Measurements from ENCODE around the gene WWTR1. TPM values are rescaled to one million over a fixed set of nuclear protein-coding genes. Genes with fewer than 3 reads are reported as not detected.

Gene WWTR1
- total RNA-seq, 1 experiment from 2014 or later = 49.1 TPM

DNA sequence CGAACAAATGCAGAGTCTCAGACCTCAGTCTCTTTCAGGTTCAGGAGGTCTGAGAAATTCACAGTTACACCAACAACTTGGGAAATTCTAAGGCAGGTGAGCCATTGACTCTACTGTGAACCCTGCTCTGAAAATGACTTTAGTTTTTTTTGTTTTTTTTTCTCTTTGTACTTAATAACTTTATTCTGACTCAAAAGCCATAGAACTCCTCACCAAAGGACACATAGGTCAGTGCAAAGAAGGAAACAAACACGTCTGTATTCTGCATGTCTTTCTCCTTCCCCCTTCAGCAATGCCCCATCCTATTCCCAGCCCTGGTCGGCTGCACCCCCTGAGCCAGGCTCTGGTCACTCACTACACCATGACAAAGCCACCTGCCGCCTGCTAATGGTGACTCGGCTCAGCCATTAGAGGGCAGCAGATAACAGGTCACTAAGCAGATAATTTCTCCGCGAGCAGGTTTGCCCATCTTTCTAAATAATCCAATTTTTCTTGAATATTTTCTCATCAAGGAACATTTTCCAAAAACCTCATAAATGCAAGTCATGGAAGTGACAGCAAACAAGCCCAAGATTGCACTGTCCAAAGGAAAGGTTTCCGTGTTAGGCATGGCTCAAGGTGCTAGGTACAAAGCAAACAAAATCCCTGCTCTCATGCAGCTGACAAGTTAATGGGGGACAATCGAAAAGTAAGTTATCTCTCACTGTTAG is 145.6 kb downstream of the WWTR1 start:
- Histone ChIP-seq H3K9me3 (replicated peaks) (no peaks in the 10 kb centered on the region), H3K27ac (no peak overlapping the region), H3K4me1 (no peaks in the 10 kb centered on the region), H3K36me3 (peaks cover 6% of the 10 kb centered on the region; the same call in 1 of the 2 replicates), H3K4me3 (no peak overlapping the region), H3K27me3 (no peaks in the 10 kb centered on the region)
- peak; percentile 66 to 80 for DNase-seq

DNA sequence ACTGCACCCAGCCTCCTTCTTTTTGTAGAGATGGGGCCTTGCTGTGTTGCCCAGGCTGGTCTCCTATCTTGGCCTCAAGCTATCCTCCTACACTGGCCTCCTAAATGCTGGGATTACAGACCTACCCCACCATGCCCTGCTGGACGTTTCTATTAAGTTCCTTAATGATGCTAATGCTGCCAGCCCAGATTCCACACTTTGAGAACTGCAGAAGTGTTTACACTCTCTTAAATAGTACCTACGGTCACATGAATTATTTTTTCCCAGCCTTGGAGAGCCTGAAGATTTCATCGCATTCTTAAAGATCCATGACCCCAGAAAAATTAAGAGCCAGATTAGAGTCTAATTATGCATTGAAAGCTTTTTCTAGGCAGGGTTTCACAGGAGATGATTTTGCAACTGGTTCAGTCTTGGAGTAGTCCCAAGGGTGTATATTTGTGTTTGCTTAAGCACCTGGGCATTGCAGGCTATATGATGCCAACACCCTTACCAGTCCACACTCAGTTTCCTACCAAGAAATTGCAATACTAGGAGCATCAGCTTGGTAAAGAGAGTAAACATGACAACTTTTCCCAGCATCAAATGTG is 146.7 kb downstream of the WWTR1 start:
- Histone ChIP-seq H3K27me3 (no peaks in the 10 kb centered on the region), H3K4me1 (peaks cover 5% of the 10 kb centered on the region), H3K4me3 (no peak overlapping the region), H3K27ac (no peak overlapping the region), H3K9me3 (replicated peaks) (no peaks in the 10 kb centered on the region), H3K36me3 (no peaks in the 10 kb centered on the region)
- no peak for DNase-seq

DNA sequence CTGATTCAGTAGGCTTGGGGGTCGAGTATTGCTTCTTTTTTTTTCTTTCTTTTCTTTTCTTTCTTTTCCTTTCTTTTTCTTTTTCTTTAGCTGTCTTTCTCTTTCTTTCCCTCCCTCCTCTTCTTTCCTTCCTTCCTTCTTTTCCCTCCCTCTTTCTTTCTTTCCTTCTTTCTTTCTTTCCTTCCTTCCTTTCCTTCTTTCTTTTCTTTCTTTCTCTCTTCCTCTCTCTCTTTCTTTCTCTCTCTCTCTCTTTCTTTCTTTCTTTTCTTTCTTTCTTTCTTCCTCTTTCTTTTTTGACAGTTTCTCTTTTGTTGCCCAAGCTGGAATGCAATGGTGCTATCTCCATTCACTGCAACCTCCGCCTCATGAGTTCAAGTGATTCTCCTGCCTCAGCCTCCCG is 147.3 kb downstream of the WWTR1 start:
- H3K27ac ChIP-seq = no peak overlapping the region
- no peak overlapping the region for H3K4me3 ChIP-seq
- no peaks in the 10 kb centered on the region for H3K9me3 ChIP-seq (replicated peaks)
- H3K27me3 ChIP-seq = no peaks in the 10 kb centered on the region
- no peaks in the 10 kb centered on the region for H3K36me3 ChIP-seq
- H3K4me1 ChIP-seq = peaks cover 6% of the 10 kb centered on the region
- DNase-seq = no peak

DNA sequence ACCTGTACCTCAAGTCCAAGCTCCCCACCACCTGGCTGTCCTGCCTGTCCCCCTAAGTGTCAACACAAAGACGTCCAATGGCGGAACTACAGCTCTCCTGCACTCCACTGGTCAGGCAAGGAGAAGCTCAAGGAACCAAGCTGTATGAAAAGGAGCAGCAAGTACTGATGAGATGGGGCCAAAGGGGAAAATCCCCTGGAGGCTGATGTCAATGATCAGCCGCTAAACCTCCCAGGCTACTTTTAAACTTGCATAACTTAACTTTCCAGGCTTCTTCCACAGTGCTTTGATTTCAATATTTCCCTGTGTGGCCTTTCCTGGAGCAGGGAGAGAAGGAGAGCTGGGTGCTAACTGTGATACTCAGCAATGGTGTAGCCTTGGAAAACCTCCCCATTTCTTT is 148.3 kb downstream of the WWTR1 start:
- no peak overlapping the region for H3K27ac ChIP-seq
- H3K9me3 ChIP-seq (replicated peaks) = no peaks in the 10 kb centered on the region
- H3K36me3 ChIP-seq = no peaks in the 10 kb centered on the region
- no peak for DNase-seq
- H3K4me3 ChIP-seq = no peak overlapping the region
- no peaks in the 10 kb centered on the region for H3K27me3 ChIP-seq
- H3K4me1 ChIP-seq = peaks cover 6% of the 10 kb centered on the region

DNA sequence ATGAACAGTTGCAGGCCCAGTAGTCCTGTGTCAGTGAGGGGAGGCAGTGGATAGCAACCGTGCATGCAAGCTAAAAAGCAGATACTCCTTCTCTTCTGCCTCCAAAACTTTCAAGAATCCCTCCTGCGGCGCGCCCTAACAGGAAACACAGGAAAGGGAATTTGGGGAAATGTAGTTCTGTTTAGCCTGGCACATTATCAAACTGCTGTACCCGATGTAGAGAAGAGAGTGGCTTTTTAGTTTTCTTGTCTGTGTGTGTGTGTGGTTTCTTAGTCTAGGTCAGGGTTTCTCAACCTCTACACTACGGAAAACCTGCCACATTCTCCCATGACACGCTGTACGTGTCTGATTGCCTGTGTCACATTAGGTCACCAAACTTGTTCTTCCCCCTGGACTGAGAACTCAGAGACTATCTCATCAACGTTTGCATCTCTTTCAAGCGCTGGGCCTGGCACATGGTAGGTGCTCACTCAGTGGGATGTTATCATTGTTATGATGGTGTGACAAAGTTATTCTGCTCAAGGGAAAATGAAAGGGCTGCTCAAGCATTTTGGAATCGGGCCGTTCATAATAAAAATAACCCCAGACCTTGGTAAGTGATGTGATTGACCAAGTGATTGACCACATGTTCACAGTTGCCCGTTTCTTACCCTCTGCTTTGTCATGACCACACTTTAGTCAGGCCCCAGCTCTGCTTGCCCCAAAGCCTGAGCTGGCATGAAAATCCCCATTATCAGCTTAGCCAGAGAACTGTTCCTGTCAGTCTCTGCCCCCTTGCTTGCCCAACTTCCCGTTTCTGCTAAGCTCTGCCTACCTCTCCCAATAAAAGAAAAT is 150.1 kb downstream of the WWTR1 start:
- Histone ChIP-seq H3K36me3 (no peaks in the 10 kb centered on the region; the same call in 1 of the 2 replicates), H3K9me3 (replicated peaks) (no peaks in the 10 kb centered on the region), H3K4me1 (peaks cover 6% of the 10 kb centered on the region), H3K27me3 (no peaks in the 10 kb centered on the region), H3K4me3 (no peak overlapping the region), H3K27ac (no peak overlapping the region)
- peak in 1 of 2 experiments; percentile 27 for DNase-seq

DNA sequence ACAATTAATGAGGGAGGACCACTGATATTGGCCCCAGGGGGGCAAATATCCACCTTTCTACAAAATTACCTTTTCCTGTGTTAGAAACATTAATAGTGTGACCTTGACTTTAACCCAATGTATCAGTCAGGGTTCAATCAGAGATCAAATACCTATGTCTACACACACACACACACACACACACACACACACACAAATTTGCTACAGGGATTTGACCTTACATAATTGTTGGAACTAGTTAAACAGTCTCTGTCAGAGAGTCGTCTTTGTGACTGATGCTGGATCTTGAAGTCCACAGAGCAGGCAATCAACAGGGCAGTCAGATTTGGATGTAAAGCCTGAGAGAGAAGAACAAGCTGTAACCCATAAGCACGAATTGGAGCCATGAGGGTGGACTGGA is 150.9 kb downstream of the WWTR1 start:
- DNase-seq = no peak
- H3K4me3 ChIP-seq = no peak overlapping the region
- no peaks in the 10 kb centered on the region; the same call in 1 of the 2 replicates for H3K36me3 ChIP-seq
- no peak overlapping the region for H3K27ac ChIP-seq
- H3K27me3 ChIP-seq = no peaks in the 10 kb centered on the region
- H3K4me1 ChIP-seq = peaks cover 6% of the 10 kb centered on the region
- H3K9me3 ChIP-seq (replicated peaks) = no peaks in the 10 kb centered on the region

DNA sequence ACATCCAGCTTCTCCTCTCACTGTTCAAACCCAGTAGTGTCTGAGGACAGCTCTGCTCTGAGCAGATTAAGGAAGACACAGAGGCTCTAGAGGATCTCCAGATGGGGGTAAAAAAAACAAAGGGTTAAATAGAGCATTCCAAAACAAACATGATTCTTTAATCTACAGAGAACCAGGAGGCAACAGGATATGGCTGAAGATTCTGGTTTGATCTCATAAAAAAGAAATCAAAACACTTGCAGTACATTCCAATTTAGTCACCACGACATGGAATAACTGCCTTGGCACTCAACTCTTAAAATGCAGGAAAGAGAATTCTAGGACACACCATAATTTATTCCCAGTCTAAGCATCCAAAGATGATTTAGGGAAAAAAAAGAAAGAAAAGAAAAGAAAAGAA is 151.3 kb downstream of the WWTR1 start:
- Histone ChIP-seq H3K27ac (no peak overlapping the region), H3K27me3 (no peaks in the 10 kb centered on the region), H3K4me1 (peaks cover 6% of the 10 kb centered on the region), H3K36me3 (no peaks in the 10 kb centered on the region; the same call in 1 of the 2 replicates), H3K9me3 (replicated peaks) (no peaks in the 10 kb centered on the region), H3K4me3 (no peak overlapping the region)
- no peak for DNase-seq

DNA sequence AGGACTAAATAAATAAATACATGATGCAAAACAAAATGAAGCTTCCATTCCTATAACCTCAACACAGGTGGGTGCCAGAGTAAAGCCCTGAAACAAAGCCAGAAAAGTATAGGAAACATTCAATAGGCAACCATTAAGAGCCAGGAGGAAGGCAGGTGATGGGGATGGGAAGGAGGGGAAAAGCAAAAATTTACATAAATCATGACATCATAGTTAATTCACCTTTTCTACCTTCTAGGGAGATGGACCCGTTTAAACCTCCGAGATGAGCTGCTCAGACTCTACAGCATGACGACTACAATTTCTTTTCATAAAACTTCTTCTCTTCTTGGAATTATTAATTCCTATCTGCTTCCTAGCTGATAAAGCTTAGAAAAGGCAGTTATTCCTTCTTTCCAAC is 155.4 kb downstream of the WWTR1 start:
- H3K4me3 ChIP-seq = no peak overlapping the region
- H3K36me3 ChIP-seq = no peaks in the 10 kb centered on the region; the same call in 1 of the 2 replicates
- no peak overlapping the region for H3K27ac ChIP-seq
- H3K4me1 ChIP-seq = peaks cover 6% of the 10 kb centered on the region
- H3K9me3 ChIP-seq (replicated peaks) = no peaks in the 10 kb centered on the region
- no peak for DNase-seq
- H3K27me3 ChIP-seq = no peaks in the 10 kb centered on the region

DNA sequence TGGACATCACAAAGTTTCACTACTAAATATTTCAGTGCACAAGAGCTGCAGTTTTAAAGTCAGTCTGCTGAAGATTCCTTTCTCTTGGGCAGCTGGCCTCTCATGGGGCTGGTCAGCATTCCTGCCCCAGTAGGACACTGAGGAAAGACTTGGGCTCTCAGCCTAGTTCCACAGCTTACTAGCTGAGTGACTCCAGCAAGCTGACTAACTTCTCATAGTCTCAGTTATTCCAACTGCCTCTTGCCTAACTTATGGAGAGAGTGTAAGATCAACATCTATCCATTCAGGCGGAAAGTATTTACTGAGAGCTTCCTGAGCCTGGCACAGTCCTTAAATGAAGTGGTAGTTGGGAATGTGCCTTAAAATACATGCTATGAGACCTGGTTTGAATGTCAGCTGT is 156.3 kb downstream of the WWTR1 start:
- no peak for DNase-seq

DNA sequence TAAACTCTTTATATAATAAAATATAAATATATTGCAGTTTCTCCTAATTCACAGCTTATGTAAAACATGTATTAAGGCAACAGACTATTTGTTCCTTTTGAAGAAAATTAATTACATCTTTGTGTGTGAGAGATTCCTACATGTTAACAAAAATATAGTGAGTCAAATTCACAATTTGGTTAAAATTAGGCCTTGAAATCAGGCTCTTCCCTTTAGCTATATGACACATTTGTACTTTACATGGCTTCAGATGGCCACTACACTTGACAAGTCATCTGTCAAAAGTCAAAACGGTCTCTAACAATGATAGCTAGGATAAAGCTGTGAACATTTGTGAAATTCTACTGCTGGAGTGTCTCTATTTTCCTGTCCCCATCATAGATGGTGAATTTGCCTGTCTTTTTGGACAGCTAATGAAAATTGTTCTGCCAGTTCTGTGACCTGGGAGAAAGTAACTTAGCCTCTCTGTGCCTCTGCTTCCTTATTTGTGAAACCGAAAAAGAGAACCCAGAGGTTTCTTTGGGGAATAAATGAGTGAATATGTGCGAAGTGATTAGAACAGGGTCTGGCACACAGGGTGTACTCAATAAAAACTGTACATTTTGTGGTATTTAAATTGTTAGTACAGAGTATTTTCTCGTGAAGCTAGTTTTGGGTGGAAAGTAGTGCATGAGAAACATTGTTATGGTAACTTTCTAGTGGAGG is 159.7 kb downstream of the WWTR1 start:
- no peak overlapping the region for H3K4me3 ChIP-seq
- H3K36me3 ChIP-seq = no peaks in the 10 kb centered on the region; the same call in 1 of the 2 replicates
- DNase-seq = no peak
- H3K4me1 ChIP-seq = no peaks in the 10 kb centered on the region
- H3K27ac ChIP-seq = no peak overlapping the region
- H3K9me3 ChIP-seq (replicated peaks) = no peaks in the 10 kb centered on the region
- no peaks in the 10 kb centered on the region for H3K27me3 ChIP-seq

More for the DNA sequence above, 156.3 kb downstream of the WWTR1 start:
- Histone ChIP-seq H3K9me3 (replicated peaks) (no peaks in the 10 kb centered on the region), H3K27me3 (no peaks in the 10 kb centered on the region), H3K27ac (no peak overlapping the region), H3K4me3 (no peak overlapping the region), H3K4me1 (peaks cover 4% of the 10 kb centered on the region), H3K36me3 (no peaks in the 10 kb centered on the region; the same call in 1 of the 2 replicates)

DNA sequence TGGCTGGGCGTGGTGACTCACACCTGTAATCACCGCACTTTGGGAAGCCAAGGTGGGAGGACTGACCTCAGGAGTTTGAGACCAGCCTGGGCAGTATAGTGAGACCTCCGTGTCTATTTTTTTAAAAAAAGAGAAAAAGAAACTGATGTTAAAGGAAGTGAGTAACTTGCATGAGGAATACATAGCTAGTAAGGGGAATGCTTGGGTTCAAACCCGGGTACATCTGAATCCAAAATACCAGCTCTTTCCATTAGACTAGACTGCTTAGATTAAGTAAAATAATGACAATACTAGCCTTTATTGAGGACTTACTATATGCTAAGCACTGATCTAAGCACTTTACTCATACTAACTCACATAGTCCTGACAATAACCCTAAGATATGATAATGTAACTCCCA is 160.9 kb downstream of the WWTR1 start:
- Histone ChIP-seq H3K27ac (no peak overlapping the region), H3K4me3 (no peak overlapping the region), H3K36me3 (no peaks in the 10 kb centered on the region), H3K27me3 (no peaks in the 10 kb centered on the region), H3K4me1 (no peaks in the 10 kb centered on the region), H3K9me3 (replicated peaks) (no peaks in the 10 kb centered on the region)
- DNase-seq = no peak

DNA sequence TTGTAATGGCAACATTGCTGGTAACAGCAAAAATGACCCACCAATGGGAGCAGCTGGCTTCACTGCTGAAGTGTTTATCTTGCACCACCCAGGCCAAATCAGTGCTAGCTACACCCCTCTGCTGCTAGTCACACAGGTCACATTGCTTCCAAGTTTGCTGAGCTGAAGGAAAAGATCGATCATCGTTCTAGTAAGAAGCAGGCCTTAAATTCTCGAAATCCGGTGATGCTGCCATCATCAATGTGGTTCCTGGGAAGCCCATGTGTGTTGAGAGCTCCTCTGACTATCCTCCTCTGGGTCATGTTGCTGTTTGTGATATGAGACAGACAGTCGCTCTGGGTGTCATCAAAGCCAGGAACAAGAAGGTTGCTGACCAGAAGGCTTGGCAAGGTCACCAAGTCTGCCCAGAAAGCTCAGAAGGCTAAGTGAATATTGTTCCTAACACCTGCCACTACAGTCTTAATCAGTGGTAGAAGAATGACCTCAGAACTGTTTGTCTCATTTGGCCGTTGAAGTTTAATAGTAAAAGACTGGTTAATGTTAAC is 162.2 kb downstream of the WWTR1 start:
- Histone ChIP-seq H3K27ac (no peak overlapping the region), H3K27me3 (no peaks in the 10 kb centered on the region)
- no peak for DNase-seq

DNA sequence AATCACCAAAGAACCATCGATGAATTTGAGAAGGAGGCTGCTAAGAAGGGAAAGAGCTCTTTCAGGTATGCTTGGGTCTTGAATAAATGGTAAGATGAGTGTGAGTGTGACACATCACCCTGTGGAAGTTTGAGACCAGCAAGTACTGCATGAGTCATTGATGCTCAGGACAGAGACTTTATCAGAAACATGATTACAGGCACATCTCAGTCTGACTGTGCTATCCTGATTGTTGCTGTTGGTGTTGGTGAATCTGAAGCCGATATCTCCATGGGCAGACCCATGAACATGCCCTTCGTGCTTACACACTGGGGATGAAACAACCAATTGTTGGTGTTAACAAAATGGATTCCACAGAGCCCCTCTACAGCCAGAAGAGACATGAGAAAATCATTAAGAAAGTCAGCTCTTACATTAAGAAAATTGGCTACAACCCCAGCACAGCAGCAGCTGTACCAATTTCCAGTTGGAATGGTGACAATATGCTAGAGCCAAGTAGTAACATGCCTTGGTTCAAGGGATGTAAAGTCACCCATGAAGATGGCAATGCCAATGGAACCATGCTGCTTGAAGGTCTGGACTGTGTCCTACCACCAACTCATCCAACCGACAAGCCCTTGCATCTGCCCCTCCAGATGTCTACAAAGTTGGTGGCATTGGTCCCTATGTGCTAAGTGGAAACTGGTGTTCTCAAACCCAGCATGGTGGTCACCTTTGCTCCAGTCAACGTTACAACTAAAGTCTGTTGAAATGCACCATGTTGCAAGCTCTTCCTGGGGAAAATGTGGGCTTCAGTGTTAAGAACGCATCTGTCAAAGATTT is 162.9 kb downstream of the WWTR1 start:
- Histone ChIP-seq H3K36me3 (no peaks in the 10 kb centered on the region), H3K4me1 (no peaks in the 10 kb centered on the region), H3K27ac (no peak overlapping the region), H3K27me3 (no peaks in the 10 kb centered on the region), H3K9me3 (replicated peaks) (no peaks in the 10 kb centered on the region), H3K4me3 (no peak overlapping the region)
- no peak for DNase-seq

More for the DNA sequence above, 162.2 kb downstream of the WWTR1 start:
- no peaks in the 10 kb centered on the region for H3K9me3 ChIP-seq (replicated peaks)
- no peak overlapping the region for H3K4me3 ChIP-seq
- H3K4me1 ChIP-seq = no peaks in the 10 kb centered on the region
- H3K36me3 ChIP-seq = no peaks in the 10 kb centered on the region
